Myocyte (in vitro differentiated cells): Measurements from ENCODE around the gene PIR. TPM values are rescaled to one million over a fixed set of nuclear protein-coding genes. Genes with fewer than 3 reads are reported as not detected.
A peak's percentile ranks its signal among the peaks of the same experiment; 100 is the strongest.

Experiments
- DNase-seq: peaks from one replicate; pipeline ENCODE4 v3.0.0-alpha.2; 2012; ENCODE audit warnings: low read depth
- total RNA-seq: library from RNA; depleted of rRNA; stranded (reverse); fragments of >200 nt; gene quantifications from 2 replicates; pipeline ENCODE4 v1.2.3, GENCODE V29; 2014

Gene PIR
- total RNA-seq, 1 donor from 2014 or later, result 7.3 TPM

DNA sequence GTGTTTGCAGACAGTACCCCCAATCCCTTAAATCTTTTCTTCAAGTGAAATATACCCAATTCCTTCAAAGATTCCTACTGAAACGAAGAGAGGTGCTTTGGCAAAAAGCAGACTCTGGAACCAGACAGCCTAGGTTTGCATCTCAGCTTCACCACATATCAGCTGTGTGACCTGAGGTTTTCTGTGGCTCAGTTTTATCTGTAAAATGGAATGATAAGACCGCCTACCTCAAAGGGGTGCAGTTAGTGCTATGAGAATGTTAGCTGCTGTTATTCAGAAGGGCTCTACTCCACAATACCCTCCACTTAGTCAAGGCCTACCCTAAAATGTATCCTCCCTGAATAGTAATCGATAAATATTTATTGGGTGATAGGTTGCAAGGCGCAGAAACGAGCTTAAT is 664 bp downstream of the PIR start:
- DNase-seq, result no peak

DNA sequence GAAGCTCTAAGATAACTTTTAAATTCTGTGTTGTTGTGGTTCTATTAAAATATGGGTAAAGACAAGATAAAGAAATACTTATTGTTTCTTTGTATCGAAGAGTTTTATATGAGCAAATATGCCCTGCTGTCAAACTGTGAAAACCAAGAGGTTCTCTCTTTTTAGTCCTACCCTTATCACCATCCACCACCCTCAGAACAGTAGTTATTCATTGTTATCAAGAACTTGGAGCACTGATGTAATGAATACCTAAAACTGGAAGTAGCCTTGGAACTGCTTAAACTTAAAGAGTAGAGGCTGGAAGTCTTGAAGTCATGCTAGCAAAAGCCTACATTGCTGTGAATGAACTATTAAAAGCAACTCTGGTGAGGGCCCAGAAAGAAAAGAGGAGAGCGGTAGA is 9.2 kb downstream of the PIR start:
- no peak for DNase-seq

DNA sequence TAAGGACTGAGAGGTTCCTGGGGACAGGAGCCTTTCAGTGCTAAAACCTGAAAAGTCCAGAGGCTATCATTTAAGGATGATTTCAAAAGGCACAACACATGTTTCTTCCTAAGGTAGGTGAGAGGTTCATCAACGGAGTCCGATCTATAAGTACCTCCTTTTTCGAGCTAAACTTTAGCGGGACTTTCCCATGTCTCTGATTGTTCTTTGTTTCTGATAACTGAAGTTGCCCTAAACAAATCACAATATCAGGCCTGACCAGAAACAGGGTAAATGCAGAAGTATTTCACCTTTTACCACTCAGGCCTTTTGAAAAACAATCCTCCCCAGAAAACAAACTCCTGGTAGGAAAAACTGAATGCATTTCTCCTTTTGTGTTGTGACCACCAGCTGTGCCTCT is 17.6 kb downstream of the PIR start:
- DNase-seq, result no peak

DNA sequence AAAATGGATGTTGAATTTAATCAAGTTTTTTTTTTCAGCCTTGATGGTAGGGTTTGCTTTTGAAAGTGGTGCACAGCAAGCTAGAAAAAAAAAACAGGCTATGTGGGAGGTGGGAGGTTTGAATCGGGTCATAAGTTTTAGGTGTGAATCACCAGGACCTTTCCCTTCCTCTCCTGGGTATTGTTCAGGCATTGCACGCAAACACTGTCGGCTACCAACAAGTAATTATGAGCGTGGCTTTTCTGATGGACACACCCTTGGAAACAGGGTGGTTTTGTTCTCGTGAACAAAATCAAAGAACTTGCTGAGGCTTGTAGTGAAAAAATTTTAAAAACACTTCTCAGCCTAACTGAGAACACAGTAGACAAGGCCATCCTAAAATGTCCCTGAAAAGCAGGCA is 18.1 kb downstream of the PIR start:
- DNase-seq, result no peak

DNA sequence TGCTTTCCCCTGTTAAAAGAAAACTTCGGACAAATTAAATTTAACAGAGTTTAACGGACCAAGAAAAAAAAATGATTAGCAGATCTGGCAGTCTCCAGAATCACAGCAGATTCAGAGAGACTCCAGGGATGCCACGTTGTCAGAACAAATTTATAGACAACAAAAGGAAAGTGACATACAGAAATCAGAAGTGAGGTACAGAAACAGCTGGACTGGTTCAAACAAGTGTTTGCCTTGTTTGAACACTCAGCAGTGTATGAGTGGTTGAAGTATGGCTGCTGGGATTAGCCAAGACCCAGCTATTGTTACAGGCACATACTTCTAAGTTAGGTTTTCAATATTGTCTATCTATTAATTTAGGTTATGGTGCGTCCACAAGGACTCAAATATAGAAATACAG is 19.1 kb downstream of the PIR start:
- DNase-seq, result peak; percentile 5

- DNase-seq, result no peak
Measured at GRCh38 chrX:15472531-15472930, 20.6 kb downstream of the PIR start.

GRCh38 chrX:15471028-15471427 is 22.1 kb downstream of the PIR start:
- peak; percentile 75 for DNase-seq

DNA sequence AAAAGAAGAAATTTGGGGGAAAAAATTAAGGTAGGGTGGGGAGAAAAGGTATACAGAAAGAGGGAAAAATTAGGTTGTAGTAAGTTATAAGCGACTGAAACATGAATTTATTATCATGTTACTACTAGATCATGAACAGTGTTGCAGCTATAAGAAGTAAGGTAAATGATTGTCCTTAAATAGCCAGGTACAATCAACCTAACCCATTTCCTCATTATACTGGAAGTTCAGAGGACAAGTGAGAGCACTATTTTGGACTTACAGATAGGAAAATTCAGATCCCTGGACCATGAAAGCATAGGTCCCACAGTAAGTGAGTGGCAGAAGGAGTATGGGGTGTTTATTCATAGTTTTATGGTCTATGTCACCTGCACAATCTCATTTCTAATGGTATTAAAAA is 23.5 kb downstream of the PIR start:
- no peak for DNase-seq

- DNase-seq, result peak; percentile 38
Measured at GRCh38 chrX:15468036-15468435, 25.1 kb downstream of the PIR start.

- DNase-seq, result no peak
Measured at GRCh38 chrX:15465896-15466651, 27.1 kb downstream of the PIR start.

DNA sequence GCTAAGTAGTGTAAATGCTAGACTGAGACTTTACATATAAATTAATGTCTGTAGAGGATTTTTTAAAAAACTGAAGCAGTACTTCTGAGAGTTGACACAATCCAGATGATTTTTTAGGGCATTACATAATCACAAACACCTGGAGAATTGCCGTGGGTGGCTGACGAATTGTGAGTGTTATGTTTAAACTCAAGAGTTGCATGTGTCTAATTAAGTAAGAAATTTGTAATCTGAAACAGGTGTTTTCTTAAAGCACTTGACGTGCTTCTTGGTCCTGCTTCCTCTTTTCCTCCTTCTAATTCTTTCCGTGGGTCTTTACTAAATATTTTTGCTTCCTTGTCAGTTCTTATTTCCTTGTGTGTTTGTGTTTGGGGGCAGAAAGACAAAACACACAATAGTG is 27.8 kb downstream of the PIR start:
- DNase-seq, result no peak

- DNase-seq, result no peak
Measured at GRCh38 chrX:15464704-15465103, 28.4 kb downstream of the PIR start.

DNA sequence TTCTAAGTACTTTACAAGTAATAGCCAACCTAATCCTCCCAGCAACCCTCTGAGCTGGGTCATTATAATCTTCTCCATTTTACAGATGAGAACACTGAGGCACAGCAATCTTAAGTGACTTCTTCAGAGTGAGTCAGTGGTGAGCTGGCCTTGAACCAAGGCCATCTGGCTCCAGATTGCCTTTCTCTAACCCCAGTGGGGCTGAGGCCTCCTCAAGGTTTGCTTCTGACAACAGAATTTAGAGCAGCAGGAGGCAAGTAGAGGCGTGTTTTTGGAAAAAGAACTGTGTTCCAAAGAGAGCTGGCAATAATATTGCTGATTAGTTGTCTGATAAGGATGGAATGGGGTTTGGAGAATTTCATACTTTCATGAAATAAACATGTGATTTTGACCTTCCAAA is 41.2 kb downstream of the PIR start:
- DNase-seq, result no peak

DNA sequence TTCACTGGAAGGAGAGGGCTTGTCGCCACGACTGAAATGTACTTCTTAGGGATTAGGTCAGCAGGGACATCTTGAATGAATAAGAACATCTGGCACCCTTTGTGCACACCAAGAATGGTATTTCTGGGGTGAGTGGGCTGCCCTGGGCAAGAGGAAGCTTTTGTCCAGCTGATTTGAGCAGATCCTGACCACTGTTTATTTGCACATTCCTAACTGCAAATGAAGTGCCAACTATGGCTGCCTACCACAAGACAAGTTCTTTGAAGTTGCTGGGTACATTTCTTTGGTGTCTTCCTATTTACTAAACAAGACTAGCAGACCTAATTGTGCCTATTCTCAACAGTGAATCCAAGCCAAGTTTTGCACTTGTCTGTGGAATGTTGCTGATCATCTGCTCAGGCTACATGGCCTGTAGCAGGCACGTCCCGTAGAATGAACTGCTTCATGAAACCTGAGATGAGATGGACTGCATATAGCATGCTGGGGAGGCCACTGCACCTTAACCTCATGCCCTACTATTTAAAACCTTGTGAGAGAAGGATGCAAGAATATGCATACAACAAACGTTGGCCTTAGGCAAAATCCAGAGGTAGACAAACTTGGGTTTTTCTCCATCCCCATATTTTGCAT is 45.0 kb downstream of the PIR start:
- DNase-seq, result peak; percentile 27

GRCh38 chrX:15441464-15441863 is 51.7 kb downstream of the PIR start:
- peak; percentile 19 for DNase-seq

DNA sequence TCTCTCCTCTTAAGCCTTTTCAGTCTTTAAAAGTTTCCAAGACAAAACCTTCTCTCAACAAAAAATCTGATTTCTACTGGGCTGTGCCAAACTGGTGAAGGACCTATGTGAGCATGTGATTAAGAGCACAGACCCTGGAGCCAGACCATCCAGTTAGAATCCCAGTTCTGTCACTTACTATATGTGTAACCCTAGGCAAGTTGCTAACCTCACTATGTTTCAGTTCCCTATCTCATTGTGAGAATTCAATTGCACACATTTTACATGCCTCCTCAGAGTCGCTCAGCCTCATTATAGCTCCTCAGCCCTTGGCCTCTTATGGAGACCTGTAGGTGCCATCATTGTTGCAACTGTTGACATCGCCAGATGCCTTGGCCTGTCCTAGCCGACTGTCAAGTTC is 54.8 kb downstream of the PIR start:
- no peak for DNase-seq

- DNase-seq, result no peak
Measured at GRCh38 chrX:15437724-15438123, 55.4 kb downstream of the PIR start.

DNA sequence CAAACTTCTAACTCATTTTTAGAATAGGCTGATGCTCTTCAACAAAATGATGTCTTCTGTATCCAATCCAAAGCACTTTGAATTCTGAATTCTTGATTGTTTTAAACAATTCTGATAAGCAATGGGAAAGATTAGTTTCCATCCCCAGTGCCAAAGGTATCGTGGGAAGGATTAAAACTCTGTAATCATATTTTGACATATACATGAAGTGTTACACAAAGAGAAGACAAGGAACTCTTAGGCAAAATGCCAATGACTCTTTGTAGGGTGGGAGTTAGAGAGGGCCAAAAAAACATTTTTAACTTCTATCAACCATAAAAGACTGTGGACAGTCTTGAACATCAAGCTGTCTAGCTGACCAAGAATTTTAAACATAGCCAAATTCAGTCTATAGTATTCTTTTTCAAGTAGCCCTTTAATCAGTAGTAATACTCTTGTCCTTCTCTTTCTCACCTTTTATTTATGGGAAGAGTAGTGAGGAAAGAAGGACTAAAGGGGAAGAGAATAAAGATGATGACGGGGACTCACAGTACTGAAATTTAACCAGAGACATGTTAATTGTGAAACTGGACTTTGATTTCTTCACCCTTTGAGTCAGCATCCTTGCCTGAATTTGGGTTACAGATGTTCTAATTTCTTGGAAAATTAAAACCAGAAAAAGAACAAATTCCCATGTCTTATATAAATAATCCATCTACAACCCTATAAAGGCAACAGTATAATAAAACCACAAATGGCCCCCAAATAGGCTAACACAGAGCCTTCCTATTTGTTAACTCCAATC is 57.1 kb downstream of the PIR start:
- DNase-seq, result no peak

DNA sequence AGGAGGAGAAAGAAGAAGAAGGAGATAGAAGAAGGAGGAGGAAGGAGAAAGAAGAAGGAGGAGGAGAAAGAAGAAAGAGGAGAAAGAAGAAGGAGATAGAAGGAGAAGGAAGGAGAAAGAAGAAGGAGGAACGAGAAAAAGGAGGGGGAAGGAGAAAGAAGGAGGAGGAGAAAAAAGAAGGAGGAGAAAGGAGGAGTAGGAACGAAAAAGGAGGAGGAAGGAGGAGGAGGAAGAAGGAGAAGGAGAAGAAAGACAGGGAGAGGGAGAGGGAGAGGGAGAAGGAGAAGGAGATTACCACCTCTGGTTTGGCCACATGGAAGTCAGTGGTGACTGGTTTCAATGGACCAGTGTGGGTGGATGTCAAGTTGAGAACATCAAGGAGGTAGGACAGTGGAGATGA is 58.9 kb downstream of the PIR start:
- DNase-seq, result no peak

DNA sequence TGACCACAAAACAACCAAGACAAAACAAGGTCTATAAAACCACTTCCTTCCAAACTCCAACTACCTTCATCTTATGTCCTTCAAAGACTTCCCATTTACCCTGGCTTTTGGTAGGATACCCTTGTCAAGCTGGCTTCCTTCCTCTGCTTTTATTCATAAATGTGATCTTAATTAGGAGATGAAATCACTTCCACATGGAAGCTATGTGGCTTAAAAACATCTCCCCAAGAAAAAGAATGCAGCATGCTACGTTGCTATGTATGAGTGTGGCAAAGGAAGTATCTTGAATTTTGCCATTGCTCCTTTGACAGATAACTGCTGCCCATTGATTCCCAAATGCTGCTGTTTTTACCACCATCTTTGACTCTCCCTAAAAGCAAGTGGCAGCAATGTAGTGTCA is 62.5 kb downstream of the PIR start:
- no peak for DNase-seq

- DNase-seq, result no peak
Measured at GRCh38 chrX:15430076-15430475, 63.1 kb downstream of the PIR start.

- DNase-seq, result no peak
Measured at GRCh38 chrX:15425024-15425423, 68.1 kb downstream of the PIR start.
